Esophagus mucosa (tissue), 1 donor: ENCODE measurements around the gene PITX2. TPM values are rescaled to one million over a fixed set of nuclear protein-coding genes. Genes with fewer than 3 reads are reported as not detected.
A peak's percentile ranks its signal among the peaks of the same experiment; 100 is the strongest.

ENCODE experiments used
- ATAC-seq: fragments of 200-7000 bp; cut with Tn5 transposase; one replicate; pipeline ENCODE4 v1.9.1; 2020
- total RNA-seq: library from RNA; stranded (reverse); gene quantifications from one replicate; pipeline ENCODE4 v1.2.4, GENCODE V29; 2023
- donor health status: DM: yes; HTN: yes; CAD: no.

The PITX2 gene
- total RNA-seq, 1 donor from 2014 or later, result 2.1 TPM

DNA sequence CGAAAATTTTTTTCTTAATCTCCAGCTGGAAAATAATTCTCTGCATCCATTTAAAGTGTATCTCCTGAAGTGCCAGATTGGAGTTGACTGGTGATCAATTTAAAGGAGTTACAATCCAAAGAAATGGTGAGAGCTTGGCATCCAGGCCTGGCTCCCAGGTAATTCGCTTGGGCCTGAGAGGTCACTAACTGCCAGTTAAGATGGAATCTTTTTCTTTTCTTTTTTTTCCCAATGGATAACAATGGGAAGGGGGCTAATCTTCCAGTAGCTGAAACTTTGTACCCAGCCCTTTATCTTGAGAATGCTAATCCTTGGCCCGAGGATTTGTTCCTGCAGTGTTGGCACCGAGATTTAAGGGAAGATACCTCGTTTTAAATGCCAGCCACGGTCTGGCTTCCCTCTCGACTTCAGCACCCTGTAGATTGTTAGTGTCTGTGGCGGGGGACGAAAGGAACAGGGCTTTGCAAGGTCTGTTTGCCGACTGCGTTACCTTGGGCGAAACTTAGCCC is 13.3 kb upstream of the PITX2 start:
- no peak for ATAC-seq

DNA sequence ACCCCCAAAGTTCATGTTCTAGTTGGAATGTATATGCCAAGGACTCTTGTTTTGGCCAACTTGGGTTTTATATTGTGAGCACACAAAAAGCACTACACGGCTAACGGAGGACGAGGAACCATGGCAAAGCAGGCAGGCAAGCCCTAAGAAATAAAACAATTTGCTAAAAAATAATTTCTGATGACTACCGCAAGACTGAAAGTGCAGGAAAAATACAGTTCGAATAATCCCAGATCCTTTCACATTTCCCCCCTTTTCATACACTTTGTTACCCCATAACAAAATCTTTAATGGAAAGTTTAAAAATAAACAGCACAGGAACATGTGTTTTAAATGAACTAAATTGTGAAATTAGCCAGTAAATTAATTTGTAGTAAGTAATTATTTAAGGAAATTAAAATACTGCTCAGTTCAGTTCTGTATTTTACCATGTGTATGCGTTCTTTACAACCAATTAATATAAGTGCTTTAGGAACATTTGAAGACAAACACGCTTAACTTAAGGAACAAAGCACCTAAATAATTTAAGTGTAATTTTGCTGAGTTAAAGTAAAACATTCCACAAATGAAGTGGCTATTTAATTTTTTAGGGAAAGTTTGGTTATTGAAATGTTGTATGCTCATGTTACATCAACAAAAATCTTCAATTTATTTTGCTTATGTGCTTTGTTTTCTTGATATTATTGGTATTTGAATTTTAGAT is 12.4 kb upstream of the PITX2 start:
- ATAC-seq, result no peak

DNA sequence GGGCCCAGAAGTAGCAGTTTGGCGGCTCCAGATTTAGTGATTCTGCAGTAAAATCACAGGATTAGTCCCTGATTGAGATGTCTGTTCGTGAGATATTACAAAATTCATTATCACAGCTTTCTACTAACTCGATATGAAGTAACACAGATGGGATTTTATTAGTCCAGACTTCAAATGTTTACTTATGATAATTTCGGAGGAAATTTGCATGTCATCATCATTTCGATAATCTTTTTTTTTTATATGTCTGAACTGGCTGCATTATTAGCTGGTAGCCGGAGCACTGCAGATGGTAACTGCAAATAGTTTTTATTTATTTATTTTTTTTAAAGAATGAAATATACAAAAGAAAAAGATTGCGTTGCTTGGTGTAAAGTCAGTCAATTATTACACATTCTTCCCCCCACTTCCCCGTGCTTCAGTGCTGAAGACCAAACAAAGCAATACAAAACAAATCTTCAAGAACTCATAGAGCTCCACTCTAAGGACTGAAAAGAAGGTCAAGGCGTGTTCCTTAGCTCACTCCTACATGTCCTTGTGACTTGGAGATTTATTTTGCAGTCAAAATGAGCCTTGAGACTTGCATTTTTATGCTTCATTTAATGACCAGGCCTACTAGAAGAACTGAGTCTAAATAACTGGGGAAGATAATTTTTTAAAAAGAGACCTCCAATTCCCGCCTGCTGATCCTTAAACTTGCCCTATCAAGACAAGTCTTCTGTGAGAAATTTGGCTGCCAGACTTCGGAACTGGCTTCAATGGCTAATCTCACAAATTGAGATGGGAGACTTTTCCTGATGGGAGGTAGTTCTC is 11.7 kb upstream of the PITX2 start:
- ATAC-seq, result no peak

DNA sequence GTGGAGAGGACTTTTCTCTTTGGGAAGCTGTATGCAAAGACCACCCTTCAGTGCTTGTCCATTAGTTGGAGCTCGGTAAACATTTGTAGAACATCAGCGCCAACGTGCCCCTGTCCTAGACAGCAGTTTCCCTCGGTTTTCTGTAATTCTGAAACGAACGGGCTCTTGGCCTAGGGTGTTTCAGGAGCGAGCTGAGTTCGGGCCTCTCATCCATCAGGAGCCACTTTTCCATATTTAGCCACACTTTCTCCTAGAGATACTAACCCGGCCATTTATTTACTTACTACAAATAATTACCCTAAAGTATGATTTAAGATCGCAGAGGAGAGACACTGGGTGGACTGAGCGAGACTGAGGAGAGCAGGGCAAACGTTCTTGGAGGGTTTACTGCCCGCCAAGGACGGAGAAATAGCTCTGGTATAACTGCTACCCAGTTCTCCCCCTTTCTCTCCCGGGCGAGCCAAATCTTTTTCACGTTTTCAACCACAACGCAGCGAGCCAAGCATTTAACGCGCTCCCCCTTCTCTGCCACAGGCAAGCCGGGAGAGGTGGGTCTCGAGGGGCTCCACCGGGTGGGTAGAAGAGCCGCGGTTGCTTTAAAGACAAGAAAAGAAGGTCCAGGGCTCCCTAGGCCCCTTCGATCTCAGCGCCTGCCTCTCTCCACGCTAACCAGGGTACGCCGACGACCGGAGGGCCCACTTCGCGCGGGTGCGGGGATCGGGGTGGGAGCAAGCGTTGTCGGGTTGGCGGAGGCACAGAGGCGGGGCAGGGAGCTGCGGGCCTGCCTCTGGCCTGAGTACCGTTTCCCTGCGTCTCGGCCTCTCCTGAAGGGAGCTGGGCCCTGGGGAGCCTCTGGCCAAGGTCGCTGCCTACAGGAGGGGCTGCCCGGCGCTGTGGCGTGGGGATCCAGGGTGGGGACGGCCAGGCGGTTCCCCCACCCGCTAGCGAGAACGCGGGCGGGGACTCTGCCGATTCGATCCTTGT is 10.8 kb upstream of the PITX2 start:
- no peak for ATAC-seq

DNA sequence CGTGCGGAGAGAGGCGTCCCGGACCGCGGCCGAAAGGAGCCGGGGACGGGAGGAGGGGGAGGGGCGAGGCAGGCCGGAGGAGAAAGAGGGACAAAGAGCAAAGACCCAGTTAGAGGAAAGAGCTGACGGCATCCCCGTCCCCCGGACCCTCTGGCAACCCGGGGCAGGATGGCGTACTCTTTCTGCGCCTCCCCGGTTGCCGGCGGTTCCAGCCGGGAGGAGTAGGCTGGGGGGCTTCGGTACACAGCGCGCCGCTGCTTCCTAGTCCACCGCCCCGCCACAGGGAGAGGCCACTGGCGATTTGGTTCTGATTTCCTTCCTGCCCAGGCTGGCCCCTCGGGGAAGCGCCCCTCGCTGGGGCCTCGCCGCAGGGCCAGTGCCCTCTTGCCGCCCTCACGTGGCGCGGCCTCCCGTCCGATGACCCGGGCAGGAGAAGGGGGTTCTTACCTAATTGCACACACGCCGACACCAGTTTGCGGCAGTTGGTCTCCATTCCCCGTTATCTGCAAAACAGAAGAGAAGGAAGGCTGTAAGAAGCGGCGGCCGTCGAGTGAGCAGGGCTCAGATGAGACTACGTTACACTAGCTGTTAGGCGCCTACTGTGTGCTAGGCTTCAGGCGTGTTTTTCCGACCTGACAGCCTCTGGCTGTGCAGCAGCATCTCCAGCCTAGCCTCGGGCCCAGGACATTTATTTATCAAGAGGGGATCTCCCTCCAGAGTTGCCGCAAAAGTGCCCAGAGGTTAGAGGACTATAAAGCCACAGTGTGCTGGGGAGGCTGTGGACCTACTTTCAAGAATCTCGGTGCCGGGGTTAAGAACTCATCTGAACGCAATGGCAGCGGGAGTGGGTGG is 9.9 kb upstream of the PITX2 start:
- no peak for ATAC-seq

DNA sequence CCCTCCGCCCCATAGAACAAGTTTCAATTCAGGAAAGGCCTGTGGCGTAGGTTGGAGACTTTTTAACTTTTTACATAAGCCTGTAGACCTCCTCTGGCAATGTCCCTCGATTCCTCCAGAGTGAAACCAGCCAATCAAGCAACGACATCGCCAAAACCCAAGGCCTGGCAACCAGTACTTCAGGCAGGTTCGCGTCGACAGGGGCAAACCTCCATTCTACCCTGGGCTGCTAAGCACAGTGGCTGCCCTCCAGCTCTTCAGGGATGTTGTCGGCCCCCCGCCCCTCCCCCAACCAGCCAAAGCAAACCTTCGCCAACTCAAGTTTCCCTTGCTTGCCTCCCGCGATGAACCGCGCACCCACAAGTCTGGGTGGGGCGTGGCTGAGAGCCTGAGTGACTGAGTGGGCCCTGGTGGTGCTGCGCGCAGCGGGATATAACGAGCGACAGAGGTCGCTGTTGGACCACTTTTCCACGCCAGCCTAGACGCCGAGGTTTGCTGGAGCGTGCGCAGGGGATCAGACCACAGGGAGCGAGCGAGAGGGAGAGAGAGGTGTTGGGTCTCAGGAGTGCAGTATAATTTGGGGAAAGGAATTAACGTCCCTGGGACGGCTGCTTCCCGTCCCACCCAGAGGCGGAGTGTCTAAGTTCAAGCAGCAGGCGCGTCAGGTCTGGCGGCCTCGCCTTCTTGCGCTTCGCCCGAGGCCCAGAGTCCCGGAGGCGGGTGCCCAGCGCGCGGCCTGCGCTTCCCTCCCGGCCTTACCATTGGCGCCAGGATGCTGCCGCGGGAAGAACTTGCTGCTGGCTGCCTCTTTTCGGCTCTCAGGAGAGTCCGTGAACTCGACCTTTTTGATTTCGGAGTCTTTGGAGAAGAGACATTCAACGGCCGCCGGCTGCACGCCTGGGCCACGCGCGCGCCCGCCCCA is 9.0 kb upstream of the PITX2 start:
- peak; percentile 92 for ATAC-seq

DNA sequence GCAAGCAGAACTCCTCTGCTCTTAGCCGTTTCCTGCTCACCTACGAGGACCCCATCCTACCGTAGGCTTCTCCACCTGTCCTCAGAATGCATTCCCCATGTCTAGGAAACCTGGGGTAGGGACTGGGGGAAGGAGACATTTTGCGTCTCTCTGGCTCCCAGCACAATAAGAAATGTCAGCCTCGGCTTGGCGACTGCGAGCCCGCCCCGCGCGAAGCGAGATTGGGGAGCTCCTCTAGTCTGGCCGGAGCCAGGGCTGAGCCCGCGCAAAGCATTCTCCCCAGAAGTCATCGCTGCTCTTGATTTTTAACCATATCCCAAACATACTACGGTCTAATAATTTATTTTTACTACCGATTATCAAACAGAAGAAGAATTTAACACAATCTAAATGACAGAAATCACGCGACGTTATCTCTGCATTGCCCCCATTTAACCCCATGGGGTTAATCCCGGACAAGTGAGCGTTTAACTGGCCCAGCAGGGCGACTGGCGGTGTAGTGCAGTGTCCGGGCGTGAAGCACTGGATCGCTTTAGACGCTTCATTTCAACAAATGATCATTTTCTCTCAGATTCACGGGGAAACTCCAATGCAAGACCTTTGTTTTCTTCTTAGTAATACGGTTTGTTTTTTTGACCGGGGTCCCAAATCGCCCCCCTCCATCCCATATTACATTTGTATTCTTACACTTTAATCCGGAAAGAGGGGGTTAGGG is 8.0 kb upstream of the PITX2 start:
- no peak for ATAC-seq

DNA sequence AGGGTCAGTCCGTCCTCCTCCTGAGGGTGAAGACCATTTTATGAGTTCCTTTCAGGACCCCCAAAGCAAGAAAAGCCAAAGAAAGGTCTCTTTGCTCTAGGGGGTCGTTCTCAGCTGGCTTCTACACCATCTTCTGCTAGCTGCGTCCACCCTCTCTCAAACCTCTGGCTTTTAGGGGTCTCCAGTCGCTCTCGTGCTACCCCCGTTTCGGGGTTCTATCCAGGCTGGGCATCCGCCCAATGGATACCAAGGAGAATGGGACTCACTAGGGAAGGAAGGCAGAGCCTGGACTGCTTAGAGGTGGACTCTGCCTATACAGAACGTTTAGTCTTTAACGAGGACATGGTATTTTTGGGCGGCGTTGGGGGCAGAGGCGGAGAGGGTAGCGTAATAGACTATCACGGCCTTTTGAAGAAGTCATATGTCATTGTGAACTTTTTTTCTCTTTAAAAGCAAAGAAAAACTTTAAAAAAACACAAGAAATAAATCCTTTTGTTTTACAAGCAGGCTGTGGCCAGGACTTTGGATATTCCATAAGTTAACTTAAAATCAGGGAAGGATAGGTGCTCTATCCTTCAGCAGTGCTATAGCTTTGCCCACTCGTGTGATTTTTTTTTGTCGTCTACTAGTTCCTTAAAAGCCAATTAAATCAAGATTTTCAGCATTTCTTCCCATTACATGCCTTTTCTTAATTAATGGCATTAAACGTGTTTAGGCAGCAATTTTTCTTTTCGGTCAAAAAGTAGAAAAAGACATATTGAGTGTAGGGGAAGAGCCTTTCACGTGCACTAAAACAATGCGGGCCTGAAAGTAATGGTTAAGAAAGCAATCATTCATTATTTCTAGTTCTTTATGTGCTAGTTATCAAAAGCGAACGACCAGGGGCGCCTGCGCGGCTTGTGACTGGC is 7.2 kb upstream of the PITX2 start:
- ATAC-seq, result no peak

DNA sequence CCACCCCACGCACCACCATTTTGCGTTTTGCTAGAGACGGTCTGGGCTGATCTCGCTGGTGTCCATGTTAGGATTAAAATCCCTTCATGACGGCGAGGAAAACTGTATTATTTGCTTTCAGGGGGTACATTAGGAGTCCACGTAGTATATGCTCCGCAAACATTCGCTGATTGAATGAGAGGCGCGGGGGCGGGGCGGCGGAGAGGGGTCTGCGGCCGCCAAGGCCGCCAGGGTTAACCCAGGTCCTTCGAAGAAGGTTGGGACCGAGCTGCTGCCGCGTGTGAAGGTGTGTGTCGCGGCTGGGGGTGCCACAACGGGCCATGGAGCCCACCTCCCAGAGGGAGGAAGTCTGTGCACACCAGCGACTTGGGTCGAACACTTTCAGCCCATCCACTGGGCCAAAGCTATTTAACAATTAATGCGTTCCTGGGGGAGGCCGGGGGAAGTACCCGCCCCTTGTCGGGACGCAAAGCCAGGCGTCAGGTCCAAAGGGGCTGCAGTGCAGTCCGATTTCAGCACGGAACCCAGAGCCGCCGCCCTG is 6.4 kb upstream of the PITX2 start:
- no peak for ATAC-seq

DNA sequence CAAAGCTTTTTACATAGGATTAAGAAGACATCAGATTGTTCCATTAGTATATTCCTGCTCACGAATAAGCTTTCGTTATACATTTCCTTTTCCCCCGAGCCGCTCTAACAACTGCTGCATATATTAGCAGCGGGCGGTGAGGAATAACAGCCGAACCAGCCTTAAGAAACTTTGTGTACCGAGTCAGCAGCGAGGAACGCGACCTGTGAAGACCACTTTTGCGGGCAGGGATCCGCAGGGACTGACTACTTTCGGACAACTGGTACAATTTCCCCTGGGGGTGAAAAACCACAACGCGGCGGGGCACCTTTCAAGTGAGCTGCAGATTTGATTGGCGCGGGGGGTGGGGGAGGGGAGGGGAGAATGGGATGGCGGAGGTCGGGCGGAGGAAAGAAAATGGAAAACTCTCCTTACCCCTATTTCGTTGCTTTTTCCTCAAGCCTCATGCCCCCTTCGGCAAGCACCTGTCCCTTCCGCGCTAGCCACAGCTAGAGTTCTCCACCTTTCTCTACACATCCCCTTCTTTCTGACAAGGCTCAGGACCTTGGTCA is 5.9 kb upstream of the PITX2 start:
- no peak for ATAC-seq

DNA sequence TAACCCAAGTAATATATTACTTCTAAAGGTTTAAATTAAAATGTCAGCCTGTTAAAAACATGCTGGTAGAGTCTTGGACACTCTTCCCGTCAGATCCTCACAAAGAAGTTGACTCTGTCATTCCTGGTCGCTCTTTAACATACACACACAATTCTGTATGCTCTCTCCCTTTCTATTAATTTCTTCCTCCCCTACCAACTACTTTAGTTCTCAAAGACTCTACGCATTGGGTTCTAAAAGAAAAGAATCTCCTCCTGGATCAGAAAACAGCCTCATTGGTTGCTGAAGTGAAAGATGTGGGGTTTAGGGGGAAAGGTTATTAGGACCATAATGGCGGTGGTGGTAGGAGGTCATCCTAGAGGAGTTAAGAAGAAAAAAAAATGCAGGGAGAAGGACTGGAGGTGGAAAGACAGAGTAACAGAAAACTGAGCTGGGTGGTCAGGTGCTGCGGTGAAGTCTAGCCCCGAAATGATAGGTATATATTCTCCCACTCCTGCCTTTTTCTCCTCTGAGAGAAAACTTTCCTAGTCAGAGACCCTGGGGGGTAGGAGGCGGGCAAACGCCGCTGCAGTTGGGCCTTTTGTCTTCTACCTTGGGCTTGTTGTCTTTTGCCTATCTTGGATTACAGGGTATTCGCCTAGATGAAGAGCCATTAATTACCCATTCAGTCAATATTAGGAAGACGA is 5.2 kb upstream of the PITX2 start:
- ATAC-seq, result no peak

DNA sequence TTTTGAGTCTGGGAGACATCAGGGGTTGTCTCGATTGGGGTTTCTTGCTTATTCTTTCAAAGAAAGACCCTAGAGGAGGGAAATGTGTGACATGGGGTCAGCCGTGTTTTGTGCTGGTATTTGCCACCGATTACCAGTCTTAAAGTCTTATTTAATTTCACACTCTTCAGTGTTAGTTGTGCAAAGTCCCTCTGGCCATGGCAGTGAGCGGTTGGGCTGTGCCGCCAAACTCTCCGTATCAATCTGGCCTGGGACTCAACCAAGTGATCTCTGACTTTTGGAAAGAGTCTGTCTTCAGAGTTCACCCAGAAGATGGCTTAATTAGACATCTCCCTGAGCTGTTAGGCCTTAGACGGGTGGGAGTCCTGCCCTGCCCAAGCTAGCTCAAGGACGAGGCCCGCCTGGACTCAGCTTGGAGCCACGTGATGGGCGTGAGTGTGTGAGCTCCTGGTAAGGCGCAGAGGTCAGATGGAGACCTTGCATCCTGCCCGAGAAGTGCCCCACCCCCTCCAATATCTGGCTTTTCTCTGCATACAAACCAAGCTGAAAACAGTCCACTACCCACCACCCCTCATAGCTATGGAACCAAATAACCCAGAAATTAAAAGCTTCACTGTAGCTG is 3.8 kb upstream of the PITX2 start:
- ATAC-seq, result no peak

DNA sequence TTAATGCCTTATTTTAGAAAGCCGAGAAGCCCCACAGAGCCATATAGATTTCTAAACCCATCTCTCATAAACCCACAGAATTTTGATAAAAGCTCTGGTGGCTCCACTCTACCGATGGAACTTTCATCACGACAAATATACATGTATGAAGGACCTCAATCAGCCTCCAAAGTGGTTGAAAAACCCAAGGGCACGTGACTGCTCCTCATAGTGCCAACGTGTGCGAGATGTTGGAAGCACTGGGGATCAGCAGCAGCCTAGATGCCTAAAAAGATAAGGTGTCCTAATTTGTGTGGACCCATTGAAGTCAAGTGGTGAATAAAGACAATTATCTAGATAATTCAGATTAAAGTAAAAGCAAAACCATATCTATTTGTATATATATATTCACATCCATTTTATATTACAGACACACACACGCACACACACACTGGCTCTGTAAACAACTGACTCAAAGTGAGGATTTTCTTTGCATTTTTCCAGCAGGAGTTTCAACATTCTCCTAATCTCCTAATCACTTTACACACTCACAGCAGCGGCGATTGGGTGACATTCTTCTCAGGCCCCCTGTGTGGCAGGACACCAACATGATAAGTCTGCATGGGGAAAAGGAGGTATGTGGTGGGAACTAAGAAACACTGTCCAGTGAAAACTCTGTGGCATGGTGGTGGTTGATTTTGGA is 2.8 kb upstream of the PITX2 start:
- ATAC-seq, result no peak

DNA sequence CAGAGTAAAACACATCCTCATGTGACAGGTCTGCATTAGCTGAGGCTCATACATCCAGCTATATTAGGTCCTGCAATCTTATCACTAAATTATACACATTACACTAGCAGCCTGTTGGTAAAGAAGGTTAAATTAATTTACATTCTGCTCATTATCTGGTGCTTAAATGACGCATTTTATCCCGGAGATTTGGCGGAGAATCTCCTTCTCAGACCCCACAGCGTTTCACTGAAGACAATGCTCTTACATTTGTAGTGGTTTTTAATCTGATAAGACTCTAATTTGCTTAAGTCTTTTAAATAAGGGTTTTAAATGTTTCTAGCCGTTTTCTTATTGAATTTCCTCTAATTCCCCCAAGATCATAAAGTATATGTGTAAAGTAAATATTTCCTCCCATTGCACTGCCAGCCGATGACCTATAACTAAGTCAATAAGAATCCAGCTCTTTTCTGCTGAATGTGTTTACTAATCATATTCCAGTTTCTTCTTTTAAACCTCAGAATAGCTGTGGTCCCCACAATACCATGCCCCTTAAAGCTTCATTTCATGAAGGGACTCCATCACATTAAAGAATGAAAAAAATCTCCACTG is 2.1 kb upstream of the PITX2 start:
- ATAC-seq, result no peak

DNA sequence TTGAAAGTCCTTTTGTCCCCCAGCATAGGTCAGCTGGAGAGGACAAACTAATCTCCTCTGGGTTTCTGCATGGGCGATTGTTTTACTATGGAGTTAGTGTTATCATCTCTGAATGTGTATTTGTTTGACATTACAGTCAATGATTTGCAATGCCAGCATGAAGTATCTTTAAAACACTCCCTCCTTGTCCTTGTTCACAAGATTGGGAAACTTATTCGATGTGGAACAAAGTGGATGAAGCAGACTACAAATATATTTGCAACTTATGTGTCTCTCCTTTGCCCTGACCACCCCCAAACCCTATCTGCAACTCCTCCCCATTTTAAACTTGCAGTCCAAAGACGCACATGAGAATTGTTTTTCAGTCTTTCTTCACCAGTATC is 1.5 kb upstream of the PITX2 start:
- no peak for ATAC-seq

DNA sequence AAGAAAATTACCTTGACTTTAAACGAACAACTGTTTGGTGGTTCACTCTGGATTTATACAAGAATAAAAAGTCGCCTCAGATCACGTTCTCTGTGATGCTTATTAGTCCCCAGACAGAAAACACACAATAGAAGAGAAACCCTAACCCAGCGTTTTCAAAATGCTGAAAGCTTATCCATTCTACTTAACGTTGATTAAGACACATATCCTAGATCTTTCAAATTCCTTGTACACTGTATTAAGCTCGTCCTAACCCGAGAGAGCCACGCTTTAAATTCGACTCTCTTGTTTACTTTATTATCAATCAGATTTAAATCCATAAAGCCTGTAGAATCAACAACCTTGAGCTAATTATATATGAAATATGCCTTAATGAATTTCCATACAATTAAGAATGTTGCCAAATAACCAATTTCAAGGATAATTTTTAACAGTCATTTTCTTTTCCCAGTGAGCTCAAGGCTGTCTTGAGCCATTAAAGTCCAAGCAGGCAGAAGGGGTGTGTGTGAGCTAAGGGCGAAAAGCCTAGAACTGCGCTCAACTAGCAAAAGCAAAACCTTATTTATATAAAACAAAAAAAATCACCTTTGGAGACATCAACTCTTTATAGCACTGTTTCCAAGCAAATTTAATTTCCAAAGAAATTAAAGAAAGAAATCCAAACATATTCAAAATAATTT is 981 bp upstream of the PITX2 start:
- no peak for ATAC-seq
